HUES6 (cell line): ENCODE data around the gene MFAP3.
"Not testable (repeated sequence)": the region's sequence is repeated elsewhere in the genome, so short reads cannot be mapped to it uniquely, and the experiment has no call there.

Source experiments
- H3K27ac ChIP-seq: 2 replicates; pipeline ENCODE4 v1.7.0; 2013; ENCODE audit warnings: low read depth, mild to moderate bottlenecking, low read length, inconsistent platforms
- H3K27me3 ChIP-seq: 2 replicates; pipeline ENCODE4 v1.6.1; 2013; ENCODE audit warnings: low read length; ENCODE audit not compliant: control insufficient read depth, insufficient read depth
- H3K36me3 ChIP-seq: 2 replicates; pipeline ENCODE4 v1.6.1; 2013; ENCODE audit warnings: low read length; ENCODE audit not compliant: control insufficient read depth, insufficient read depth
- H3K4me1 ChIP-seq: 2 replicates; pipeline ENCODE4 v1.6.1; 2013; ENCODE audit warnings: low read length; ENCODE audit not compliant: control insufficient read depth, insufficient read depth
- H3K4me3 ChIP-seq: 2 replicates; pipeline ENCODE4 v1.5.1; 2013; ENCODE audit warnings: low read depth, low read length
- H3K9ac ChIP-seq: one replicate; pipeline ENCODE4 v1.6.1; 2013; ENCODE audit warnings: mild to moderate bottlenecking, low read length
- H3K9me3 ChIP-seq: 2 replicates; pipeline ENCODE4 v1.6.1; 2013; ENCODE audit warnings: low read depth, low read length; ENCODE audit not compliant: control insufficient read depth, insufficient read depth

Gene MFAP3

GRCh38 chr5:154049636-154050035 is 10.9 kb downstream of the MFAP3 start:
- H3K4me1 ChIP-seq, result no peaks in the 10 kb centered on the region
- H3K9me3 ChIP-seq, result no peaks in the 10 kb centered on the region
- H3K4me3 ChIP-seq, result no peak overlapping the region
- H3K27ac ChIP-seq, result no peak overlapping the region
- peaks cover 25% of the 10 kb centered on the region for H3K36me3 ChIP-seq
- H3K27me3 ChIP-seq, result no peaks in the 10 kb centered on the region
- H3K9ac ChIP-seq, result no peak overlapping the region

GRCh38 chr5:154053468-154053867 is 14.7 kb downstream of the MFAP3 start:
- Histone ChIP-seq H3K4me1 (peaks cover 10% of the 10 kb centered on the region), H3K27ac (no peak overlapping the region), H3K9ac (no peak overlapping the region), H3K27me3 (no peaks in the 10 kb centered on the region), H3K4me3 (no peak overlapping the region), H3K36me3 (peaks cover 28% of the 10 kb centered on the region), H3K9me3 (no peaks in the 10 kb centered on the region)

DNA sequence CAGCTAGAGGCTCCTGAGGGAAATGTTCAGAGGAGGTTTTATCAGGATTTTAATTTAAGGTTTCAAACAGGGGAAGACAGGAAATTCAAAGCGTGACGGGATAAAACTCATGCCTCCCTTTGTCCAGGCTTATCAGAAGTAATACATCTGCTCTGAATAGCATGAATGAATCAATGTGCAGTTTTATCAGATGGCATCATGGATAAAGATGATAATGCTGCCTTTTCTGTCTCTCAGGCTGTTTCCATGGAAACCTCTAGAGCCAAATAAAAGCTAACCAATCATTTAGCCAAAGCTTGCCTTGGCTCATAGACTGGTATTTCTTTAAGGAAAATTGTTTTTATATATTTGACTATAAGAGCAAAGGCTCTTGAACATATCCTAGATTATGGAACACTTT is 16.4 kb downstream of the MFAP3 start:
- Histone ChIP-seq H3K4me1 (peaks cover 15% of the 10 kb centered on the region), H3K27me3 (no peaks in the 10 kb centered on the region)

GRCh38 chr5:154058055-154059038 is 19.6 kb downstream of the MFAP3 start:
- H3K27ac ChIP-seq, result no peak overlapping the region
- H3K36me3 ChIP-seq, result peaks cover 15% of the 10 kb centered on the region
- no peak overlapping the region for H3K4me3 ChIP-seq

More for the DNA sequence above, 16.4 kb downstream of the MFAP3 start:
- Histone ChIP-seq H3K36me3 (peaks cover 28% of the 10 kb centered on the region), H3K4me3 (no peak overlapping the region), H3K9ac (no peak overlapping the region), H3K9me3 (no peaks in the 10 kb centered on the region), H3K27ac (no peak overlapping the region)

GRCh38 chr5:154059039-154059430 is 20.3 kb downstream of the MFAP3 start:
- Histone ChIP-seq H3K36me3 (peaks cover 8% of the 10 kb centered on the region), H3K9me3 (no peaks in the 10 kb centered on the region), H3K4me1 (peaks cover 15% of the 10 kb centered on the region), H3K27me3 (no peaks in the 10 kb centered on the region), H3K4me3 (no peak overlapping the region), H3K27ac (no peak overlapping the region), H3K9ac (no peak overlapping the region)

More at GRCh38 chr5:154058055-154059038, 19.6 kb downstream of the MFAP3 start:
- Histone ChIP-seq H3K9me3 (no peaks in the 10 kb centered on the region), H3K9ac (no peak overlapping the region), H3K27me3 (no peaks in the 10 kb centered on the region), H3K4me1 (peaks cover 15% of the 10 kb centered on the region)

GRCh38 chr5:154059583-154059982 is 20.8 kb downstream of the MFAP3 start:
- Histone ChIP-seq H3K4me1 (peaks cover 15% of the 10 kb centered on the region), H3K27me3 (no peaks in the 10 kb centered on the region), H3K4me3 (no peak overlapping the region), H3K36me3 (peaks cover 3% of the 10 kb centered on the region; the same call in 1 of the 2 replicates), H3K9ac (no peak overlapping the region), H3K27ac (no peak overlapping the region), H3K9me3 (no peaks in the 10 kb centered on the region)

- H3K9ac ChIP-seq, result no peak overlapping the region
- H3K36me3 ChIP-seq, result no peaks in the 10 kb centered on the region; the same call in 1 of the 2 replicates
- peaks cover 15% of the 10 kb centered on the region for H3K4me1 ChIP-seq
- no peaks in the 10 kb centered on the region for H3K27me3 ChIP-seq
- no peaks in the 10 kb centered on the region for H3K9me3 ChIP-seq
- no peak overlapping the region for H3K4me3 ChIP-seq
- H3K27ac ChIP-seq, result no peak overlapping the region
Observed at GRCh38 chr5:154060606-154061005, 21.8 kb downstream of the MFAP3 start.

DNA sequence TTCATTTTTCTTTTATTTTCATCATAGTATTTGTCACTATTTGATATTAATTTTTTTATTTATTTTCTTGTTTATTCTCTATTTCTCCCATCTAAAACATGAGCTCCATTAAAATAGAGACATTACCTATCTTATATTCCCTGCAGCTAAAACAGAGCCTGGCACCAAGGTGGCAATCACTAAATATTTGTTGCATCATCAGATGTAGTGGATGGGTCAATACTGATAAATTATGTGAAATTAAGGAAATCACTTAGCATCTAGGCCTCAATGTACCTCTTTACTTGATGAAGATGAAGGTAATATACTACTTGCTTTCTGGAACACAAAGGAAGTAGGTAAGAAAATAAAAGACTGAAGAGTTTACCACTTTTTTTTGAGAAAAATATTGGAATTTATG is 24.6 kb downstream of the MFAP3 start:
- H3K9me3 ChIP-seq, result no peaks in the 10 kb centered on the region
- H3K36me3 ChIP-seq, result no peaks in the 10 kb centered on the region
- H3K27me3 ChIP-seq, result no peaks in the 10 kb centered on the region
- H3K27ac ChIP-seq, result no peak overlapping the region
- no peak overlapping the region for H3K4me3 ChIP-seq
- H3K9ac ChIP-seq, result no peak overlapping the region
- H3K4me1 ChIP-seq, result peaks cover 6% of the 10 kb centered on the region

GRCh38 chr5:154065971-154066370 is 27.2 kb downstream of the MFAP3 start:
- no peak overlapping the region for H3K9ac ChIP-seq
- no peaks in the 10 kb centered on the region for H3K27me3 ChIP-seq

GRCh38 chr5:154069854-154070253 is 31.1 kb downstream of the MFAP3 start:
- H3K9me3 ChIP-seq, H3K4me3 ChIP-seq, H3K36me3 ChIP-seq, H3K27ac ChIP-seq, H3K9ac ChIP-seq, H3K27me3 ChIP-seq, H3K4me1 ChIP-seq: not testable (repeated sequence)

More at GRCh38 chr5:154065971-154066370, 27.2 kb downstream of the MFAP3 start:
- H3K9me3 ChIP-seq, result no peaks in the 10 kb centered on the region
- H3K36me3 ChIP-seq, result no peaks in the 10 kb centered on the region
- H3K27ac ChIP-seq, result no peak overlapping the region
- no peaks in the 10 kb centered on the region for H3K4me1 ChIP-seq
- no peak overlapping the region for H3K4me3 ChIP-seq

DNA sequence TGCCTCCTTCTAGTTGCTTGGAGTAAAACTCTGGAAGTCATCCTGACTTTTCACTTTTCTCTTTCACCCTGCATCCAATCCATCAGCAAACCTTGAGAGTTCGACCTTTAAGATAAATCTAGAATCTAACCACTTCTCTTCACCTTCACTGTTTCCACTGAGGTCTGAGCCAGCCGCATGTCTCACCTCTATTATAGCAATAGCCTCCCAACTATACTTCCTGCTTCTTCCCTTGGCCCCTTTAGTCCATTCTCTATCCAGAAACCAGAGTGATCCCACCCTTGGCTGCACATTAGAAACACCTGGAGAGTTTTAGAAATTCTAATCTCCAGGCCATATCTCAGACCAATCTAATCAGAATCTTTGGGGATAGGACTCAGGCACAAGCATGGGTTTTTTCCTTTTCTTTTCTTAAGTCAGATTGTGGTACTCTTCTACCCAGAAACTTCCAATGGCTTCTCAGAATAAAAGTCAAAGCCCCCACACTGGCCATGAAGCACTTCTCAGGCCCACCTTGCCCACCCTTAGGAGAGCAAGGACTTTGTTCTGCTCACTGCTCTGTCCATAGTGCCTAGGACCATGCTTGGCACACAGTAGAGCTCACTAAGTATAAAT is 33.1 kb downstream of the MFAP3 start:
- Histone ChIP-seq H3K36me3 (no peaks in the 10 kb centered on the region), H3K4me1 (peaks cover 6% of the 10 kb centered on the region; the same call in 1 of the 2 replicates), H3K9ac (no peak overlapping the region), H3K27me3 (no peaks in the 10 kb centered on the region), H3K27ac (no peak overlapping the region), H3K4me3 (no peak overlapping the region), H3K9me3 (no peaks in the 10 kb centered on the region)
